Activated naive CD8-positive, alpha-beta T cell treated with anti-CD3 and anti-CD28 coated beads for 36 hours (primary cell): Measurements from ENCODE around the gene SSH3. TPM values are rescaled to one million over a fixed set of nuclear protein-coding genes. Genes with fewer than 3 reads are reported as not detected.

ENCODE experiments used
- DNase-seq: peaks from one replicate; pipeline ENCODE4 v3.0.0; 2021
- H3K27ac Mint-ChIP-seq: one replicate; pipeline ENCODE4 v1.8.0; 2022; ENCODE audit warnings: mild to moderate bottlenecking, moderate library complexity, mixed read lengths
- H3K27me3 Mint-ChIP-seq: one replicate; pipeline ENCODE4 v1.8.0; 2022; ENCODE audit warnings: mild to moderate bottlenecking, mixed read lengths
- H3K36me3 Mint-ChIP-seq: one replicate; pipeline ENCODE4 v1.8.0; 2021; ENCODE audit warnings: mild to moderate bottlenecking, mixed read lengths
- H3K4me1 Mint-ChIP-seq: one replicate; pipeline ENCODE4 v1.8.0; 2021; ENCODE audit warnings: mixed read lengths
- H3K4me3 Mint-ChIP-seq: one replicate; pipeline ENCODE4 v1.8.0; 2022; ENCODE audit warnings: mild to moderate bottlenecking, moderate library complexity, mixed read lengths
- H3K9me3 Mint-ChIP-seq: one replicate; pipeline ENCODE4 v1.8.0; 2022; ENCODE audit warnings: mixed read lengths
- total RNA-seq, 2 experiments: library from RNA; stranded (reverse); gene quantifications; one replicate each; pipeline ENCODE4 v1.2.3, GENCODE V29; 2021

Gene SSH3
- total RNA-seq, 2 experiments from 2014 or later = 4.6 to 4.7 TPM

DNA sequence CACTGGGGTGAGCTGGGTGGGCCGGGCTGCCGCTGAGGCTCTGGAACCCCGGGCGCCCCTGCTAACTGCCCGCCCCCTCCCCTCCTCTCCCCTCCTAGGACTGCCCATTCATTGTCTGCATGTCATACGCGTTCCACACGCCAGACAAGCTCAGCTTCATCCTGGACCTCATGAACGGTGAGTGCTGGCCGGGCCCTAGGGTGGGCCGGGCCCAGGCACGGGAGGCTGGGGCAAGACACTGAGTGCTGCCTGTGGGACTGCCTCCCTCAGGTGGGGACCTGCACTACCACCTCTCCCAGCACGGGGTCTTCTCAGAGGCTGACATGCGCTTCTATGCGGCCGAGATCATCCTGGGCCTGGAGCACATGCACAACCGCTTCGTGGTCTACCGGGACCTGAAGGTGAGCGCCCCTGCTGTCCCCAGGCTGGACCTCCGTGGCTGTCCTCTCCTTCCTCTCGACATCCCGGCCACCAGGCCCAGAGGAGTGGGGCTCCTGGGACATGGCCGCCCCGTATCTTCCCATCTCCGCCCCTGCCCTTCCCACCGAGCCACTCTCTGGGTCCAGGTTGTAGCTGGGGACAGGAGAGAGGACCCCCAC lies 21.7 kb upstream of the SSH3 start:
- DNase-seq = no peak

DNA sequence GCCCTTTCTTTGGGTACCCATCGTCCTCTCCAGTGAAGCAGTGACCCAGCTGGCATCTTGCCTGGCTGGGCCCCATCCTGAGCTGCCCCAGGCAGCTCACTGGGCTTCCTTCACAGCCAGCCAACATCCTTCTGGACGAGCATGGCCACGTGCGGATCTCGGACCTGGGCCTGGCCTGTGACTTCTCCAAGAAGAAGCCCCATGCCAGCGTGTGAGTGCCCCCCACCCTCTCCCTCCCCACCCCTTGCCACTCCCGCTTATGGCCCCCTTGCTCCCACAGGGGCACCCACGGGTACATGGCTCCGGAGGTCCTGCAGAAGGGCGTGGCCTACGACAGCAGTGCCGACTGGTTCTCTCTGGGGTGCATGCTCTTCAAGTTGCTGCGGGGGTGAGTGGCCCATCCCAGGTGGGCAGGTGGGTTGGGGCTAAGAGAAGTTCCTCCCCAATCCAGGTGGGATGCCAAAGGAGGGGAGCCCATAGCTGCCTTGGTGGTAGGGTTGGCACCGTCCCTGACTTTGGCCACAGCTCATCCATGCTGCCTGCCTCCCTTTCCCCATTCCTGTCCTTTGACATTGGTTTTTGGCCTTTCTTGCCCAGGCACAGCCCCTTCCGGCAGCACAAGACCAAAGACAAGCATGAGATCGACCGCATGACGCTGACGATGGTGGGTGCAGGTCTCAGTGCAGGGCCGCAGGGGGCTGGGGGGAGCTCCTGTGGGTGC lies 21.0 kb upstream of the SSH3 start:
- H3K4me3 Mint-ChIP-seq = no peak overlapping the region
- peak overlapping the region; percentile 62 for H3K27ac Mint-ChIP-seq
- peaks cover 28% of the 10 kb centered on the region for H3K4me1 Mint-ChIP-seq
- H3K9me3 Mint-ChIP-seq = no peaks in the 10 kb centered on the region
- H3K36me3 Mint-ChIP-seq = peaks cover 25% of the 10 kb centered on the region
- DNase-seq = no peak
- no peaks in the 10 kb centered on the region for H3K27me3 Mint-ChIP-seq

More for the DNA sequence above, 21.7 kb upstream of the SSH3 start:
- H3K4me1 Mint-ChIP-seq = peaks cover 26% of the 10 kb centered on the region
- H3K27ac Mint-ChIP-seq = peak overlapping the region; percentile 51
- no peaks in the 10 kb centered on the region for H3K27me3 Mint-ChIP-seq
- H3K4me3 Mint-ChIP-seq = no peak overlapping the region
- H3K36me3 Mint-ChIP-seq = peaks cover 22% of the 10 kb centered on the region
- H3K9me3 Mint-ChIP-seq = no peaks in the 10 kb centered on the region

GRCh38 chr11:67282876-67283371 lies 20.4 kb upstream of the SSH3 start:
- Mint-ChIP-seq H3K4me3 (no peak overlapping the region), H3K9me3 (no peaks in the 10 kb centered on the region), H3K27ac (peak overlapping the region; percentile 62), H3K36me3 (peaks cover 27% of the 10 kb centered on the region), H3K27me3 (no peaks in the 10 kb centered on the region), H3K4me1 (peaks cover 31% of the 10 kb centered on the region)
- DNase-seq = no peak

GRCh38 chr11:67283481-67283963 lies 19.8 kb upstream of the SSH3 start:
- peak; percentile 1 for DNase-seq
- Mint-ChIP-seq H3K4me1 (peaks cover 34% of the 10 kb centered on the region), H3K4me3 (no peak overlapping the region), H3K27ac (peak overlapping the region; percentile 45), H3K36me3 (peaks cover 27% of the 10 kb centered on the region), H3K9me3 (no peaks in the 10 kb centered on the region), H3K27me3 (no peaks in the 10 kb centered on the region)

DNA sequence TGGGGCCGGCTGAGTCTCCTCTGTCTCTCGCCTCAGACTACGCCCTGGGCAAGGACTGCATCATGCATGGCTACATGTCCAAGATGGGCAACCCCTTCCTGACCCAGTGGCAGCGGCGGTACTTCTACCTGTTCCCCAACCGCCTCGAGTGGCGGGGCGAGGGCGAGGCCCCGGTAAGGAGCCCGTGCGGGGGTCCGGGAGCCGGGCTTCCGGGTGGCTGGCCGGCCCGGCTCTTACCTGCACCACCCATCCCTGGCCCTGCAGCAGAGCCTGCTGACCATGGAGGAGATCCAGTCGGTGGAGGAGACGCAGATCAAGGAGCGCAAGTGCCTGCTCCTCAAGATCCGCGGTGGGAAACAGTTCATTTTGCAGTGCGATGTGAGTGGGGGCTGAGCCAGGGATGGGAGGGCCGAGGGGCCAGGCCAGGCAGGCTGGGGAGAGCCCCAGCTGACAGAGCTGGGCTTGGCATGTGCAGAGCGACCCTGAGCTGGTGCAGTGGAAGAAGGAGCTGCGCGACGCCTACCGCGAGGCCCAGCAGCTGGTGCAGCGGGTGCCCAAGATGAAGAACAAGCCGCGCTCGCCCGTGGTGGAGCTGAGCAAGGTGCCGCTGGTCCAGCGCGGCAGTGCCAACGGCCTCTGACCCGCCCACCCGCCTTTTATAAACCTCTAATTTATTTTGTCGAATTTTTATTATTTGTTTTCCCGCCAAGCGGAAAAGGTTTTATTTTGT lies 18.4 kb upstream of the SSH3 start:
- H3K36me3 Mint-ChIP-seq = peaks cover 24% of the 10 kb centered on the region
- H3K9me3 Mint-ChIP-seq = no peaks in the 10 kb centered on the region
- peak; percentile 7 for DNase-seq
- H3K27ac Mint-ChIP-seq = no peak overlapping the region
- H3K27me3 Mint-ChIP-seq = no peaks in the 10 kb centered on the region
- peaks cover 25% of the 10 kb centered on the region for H3K4me1 Mint-ChIP-seq
- no peak overlapping the region for H3K4me3 Mint-ChIP-seq

DNA sequence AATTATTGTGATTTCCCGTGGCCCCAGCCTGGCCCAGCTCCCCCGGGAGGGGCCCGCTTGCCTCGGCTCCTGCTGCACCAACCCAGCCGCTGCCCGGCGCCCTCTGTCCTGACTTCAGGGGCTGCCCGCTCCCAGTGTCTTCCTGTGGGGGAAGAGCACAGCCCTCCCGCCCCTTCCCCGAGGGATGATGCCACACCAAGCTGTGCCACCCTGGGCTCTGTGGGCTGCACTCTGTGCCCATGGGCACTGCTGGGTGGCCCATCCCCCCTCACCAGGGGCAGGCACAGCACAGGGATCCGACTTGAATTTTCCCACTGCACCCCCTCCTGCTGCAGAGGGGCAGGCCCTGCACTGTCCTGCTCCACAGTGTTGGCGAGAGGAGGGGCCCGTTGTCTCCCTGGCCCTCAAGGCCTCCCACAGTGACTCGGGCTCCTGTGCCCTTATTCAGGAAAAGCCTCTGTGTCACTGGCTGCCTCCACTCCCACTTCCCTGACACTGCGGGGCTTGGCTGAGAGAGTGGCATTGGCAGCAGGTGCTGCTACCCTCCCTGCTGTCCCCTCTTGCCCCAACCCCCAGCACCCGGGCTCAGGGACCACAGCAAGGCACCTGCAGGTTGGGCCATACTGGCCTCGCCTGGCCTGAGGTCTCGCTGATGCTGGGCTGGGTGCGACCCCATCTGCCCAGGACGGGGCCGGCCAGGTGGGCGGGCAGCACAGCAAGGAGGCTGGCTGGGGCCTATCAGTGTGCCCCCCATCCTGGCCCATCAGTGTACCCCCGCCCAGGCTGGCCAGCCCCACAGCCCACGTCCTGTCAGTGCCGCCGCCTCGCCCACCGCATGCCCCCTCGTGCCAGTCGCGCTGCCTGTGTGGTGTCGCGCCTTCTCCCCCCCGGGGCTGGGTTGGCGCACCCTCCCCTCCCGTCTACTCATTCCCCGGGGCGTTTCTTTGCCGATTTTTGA lies 17.5 kb upstream of the SSH3 start:
- Mint-ChIP-seq H3K4me1 (peaks cover 25% of the 10 kb centered on the region), H3K27ac (peak overlapping the region; percentile 97), H3K36me3 (peaks cover 26% of the 10 kb centered on the region), H3K4me3 (no peak overlapping the region), H3K27me3 (no peaks in the 10 kb centered on the region), H3K9me3 (no peaks in the 10 kb centered on the region)
- peak; percentile 30 for DNase-seq

DNA sequence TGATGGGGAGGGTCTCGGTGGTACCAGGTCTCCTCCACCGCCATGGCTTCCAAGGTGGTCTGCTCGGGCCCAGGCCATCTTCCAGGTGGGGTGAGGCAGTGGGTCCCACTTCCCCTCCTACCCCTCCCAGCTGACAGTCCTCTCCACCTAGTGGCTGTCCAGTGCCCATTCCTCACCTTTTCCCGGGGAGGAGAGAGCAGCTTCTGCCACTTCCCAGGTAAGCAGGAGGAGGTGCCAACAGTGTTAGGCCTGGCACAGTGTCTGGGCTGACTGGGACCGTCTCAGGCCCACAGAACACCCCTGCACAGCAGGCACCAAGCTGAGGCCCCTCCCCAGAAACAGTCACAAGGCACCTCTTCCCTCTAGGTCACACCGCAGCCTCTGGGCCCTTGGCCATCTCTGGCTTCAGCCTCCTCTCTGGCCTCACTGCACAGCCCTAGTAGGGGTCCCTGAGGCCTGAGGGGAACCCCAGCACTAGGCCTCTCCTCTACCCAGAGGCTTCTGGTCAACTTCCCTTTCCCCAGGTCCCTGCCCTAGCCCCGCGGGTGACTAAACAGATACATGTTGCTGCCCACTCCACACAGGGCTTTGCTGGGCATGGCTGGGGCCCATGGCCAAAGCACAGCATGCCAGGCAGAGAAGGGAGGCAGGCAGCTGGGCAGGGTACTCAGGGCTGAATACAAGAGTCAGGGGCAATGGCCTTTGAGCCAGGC lies 16.6 kb upstream of the SSH3 start:
- DNase-seq = peak; percentile 13
- Mint-ChIP-seq H3K27me3 (no peaks in the 10 kb centered on the region), H3K4me1 (peaks cover 27% of the 10 kb centered on the region), H3K27ac (peak overlapping the region; percentile 97), H3K9me3 (no peaks in the 10 kb centered on the region), H3K4me3 (peak overlapping the region; percentile 75), H3K36me3 (peaks cover 29% of the 10 kb centered on the region)

- Mint-ChIP-seq H3K27ac (peak overlapping the region; percentile 97), H3K36me3 (peaks cover 29% of the 10 kb centered on the region), H3K9me3 (no peaks in the 10 kb centered on the region), H3K4me3 (peak overlapping the region; percentile 75), H3K27me3 (no peaks in the 10 kb centered on the region), H3K4me1 (peaks cover 33% of the 10 kb centered on the region)
- peak; percentile 31 for DNase-seq
Observed at GRCh38 chr11:67287355-67288197, 15.8 kb upstream of the SSH3 start.

DNA sequence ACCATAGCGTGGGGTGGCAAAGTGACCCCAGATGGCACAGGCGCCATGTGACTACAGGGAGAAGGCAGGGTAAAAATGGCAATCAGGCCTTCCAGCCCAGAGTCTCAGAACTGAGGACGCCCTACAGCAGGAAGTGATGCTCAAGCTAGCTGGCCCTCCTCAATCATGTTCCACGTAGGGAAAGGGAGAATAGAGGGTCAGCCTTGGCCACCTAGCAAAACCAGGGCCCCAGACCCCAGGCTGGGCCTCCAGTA lies 15.2 kb upstream of the SSH3 start:
- Mint-ChIP-seq H3K27me3 (no peaks in the 10 kb centered on the region), H3K4me1 (peaks cover 38% of the 10 kb centered on the region), H3K27ac (peak overlapping the region; percentile 97), H3K9me3 (no peaks in the 10 kb centered on the region), H3K4me3 (peak overlapping the region; percentile 75), H3K36me3 (peaks cover 35% of the 10 kb centered on the region)
- DNase-seq = no peak

DNA sequence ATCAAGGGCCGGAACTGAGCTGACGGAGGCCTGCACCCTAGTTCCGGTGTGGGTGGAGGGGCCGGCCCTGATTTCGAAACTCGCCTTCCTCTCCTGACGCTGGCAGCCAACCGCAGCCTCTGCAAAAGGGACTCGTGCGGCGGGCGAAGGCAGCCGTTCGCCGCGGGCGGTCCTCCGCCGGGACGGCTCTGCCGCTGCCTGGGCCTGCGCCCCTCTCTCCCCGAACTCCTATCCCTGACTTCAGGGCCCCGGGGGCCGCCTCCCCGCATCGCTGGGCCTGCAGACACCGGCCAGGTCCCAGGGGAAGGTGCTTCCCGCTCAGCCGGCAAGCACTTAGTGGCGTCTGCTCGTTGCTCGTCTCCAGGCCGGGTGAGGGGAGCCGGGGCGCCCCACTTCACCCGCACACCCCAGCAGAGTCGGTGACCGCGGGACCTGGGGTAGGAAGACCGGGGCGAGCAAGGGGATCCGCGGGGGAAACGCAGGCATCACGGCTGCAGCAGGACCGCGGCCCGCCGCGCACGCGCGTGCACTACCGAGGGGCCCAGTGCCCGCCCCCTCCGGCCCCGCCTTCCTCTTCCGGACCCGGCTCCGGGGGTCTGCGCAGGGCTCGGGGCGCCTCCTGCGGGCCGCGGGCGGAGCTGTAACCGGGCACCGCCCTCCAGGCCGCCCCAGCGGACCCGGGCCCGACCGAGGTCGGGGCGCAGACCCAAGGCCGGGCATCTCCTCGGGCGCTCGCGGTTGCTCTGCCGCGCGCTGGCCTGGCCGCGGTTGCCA lies 14.7 kb upstream of the SSH3 start:
- Mint-ChIP-seq H3K36me3 (peaks cover 36% of the 10 kb centered on the region), H3K27ac (peak overlapping the region; percentile 97), H3K4me3 (peak overlapping the region; percentile 75), H3K9me3 (no peaks in the 10 kb centered on the region), H3K4me1 (peaks cover 40% of the 10 kb centered on the region), H3K27me3 (no peaks in the 10 kb centered on the region)
- DNase-seq = peak; percentile 94

DNA sequence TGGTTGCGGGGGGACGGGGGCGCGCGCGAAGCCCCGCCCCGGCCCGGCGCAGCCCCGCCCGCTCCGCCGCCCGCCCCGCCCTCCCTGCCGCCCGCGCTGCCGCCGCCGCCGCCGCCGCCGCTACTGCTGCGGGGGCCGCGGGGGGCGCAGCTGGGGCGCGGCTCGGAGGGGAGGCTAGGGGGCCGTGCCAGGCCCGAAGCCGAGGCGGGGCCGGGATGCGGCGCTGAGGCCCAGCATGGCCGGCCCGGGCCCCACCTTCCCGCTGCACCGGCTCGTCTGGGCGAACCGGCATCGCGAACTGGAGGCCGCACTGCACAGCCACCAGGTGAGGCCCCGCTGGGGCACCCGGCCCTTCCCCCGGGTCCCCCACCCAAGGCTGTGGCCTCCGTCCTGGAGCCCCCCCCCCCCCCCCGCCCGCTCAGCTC lies 14.1 kb upstream of the SSH3 start, which contains the start of gene ANKRD13D:
Gene ANKRD13D, plus strand, starts transcription at position 78 of the 425 bp plus-strand sequence. Its CDS starts 158 bp downstream, at position 236.
- Mint-ChIP-seq H3K9me3 (no peaks in the 10 kb centered on the region), H3K4me1 (peaks cover 44% of the 10 kb centered on the region), H3K4me3 (peak within 1 kb of the TSS; percentile 95), H3K27ac (peak within 1 kb of the TSS; percentile 97), H3K36me3 (peaks cover 42% of the 10 kb centered on the region), H3K27me3 (no peaks in the 10 kb centered on the region)
- no peak for DNase-seq

GRCh38 chr11:67289651-67290479 lies 13.5 kb upstream of the SSH3 start:
- Mint-ChIP-seq H3K27me3 (no peaks in the 10 kb centered on the region), H3K36me3 (peaks cover 47% of the 10 kb centered on the region), H3K27ac (peak overlapping the region; percentile 91), H3K9me3 (no peaks in the 10 kb centered on the region), H3K4me1 (peaks cover 44% of the 10 kb centered on the region), H3K4me3 (peak overlapping the region; percentile 95)
- no peak for DNase-seq
